ENCODE results near the gene NBDY.
"Not testable (repeated sequence)": the region's sequence is repeated elsewhere in the genome, so short reads cannot be mapped to it uniquely, and the experiment has no call there.

Gene NBDY, protein sequence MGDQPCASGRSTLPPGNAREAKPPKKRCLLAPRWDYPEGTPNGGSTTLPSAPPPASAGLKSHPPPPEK

DNA sequence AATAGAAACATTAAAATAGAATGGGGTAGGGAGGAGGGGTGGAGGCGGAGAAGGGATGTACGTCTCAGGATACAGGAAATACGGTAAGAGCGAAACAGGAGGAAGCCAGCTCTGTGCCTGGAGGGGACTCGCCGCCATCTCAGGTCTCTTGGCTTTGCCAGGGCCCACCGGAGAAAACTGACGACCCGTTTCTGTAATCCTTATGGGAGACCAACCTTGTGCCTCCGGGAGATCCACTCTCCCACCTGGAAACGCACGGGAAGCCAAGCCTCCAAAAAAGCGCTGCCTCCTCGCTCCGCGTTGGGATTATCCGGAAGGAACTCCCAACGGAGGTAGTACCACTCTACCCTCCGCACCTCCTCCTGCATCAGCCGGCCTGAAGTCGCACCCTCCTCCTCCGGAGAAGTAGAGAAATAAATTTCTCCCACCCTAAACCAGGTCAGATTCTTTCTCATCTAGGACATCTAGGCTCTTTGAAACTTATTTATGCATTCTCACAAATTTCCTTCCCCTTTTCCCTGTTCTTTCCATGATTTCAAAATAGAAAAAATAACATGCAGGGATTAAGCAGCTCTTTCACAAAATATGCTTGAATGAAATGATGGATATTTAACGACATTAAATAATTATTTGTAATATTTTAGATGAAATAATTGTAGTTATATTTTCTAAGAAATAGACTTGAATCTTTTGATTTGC is at the start of gene NBDY:
Gene NBDY (plus strand): TSS at position 92 of the 699 bp plus-strand sequence. CDS start 111 bp downstream, at position 203.
- in situ Hi-C loops (cut with MboI; ENCODE audit: low sequenced_read_pairs): no loop called here

DNA sequence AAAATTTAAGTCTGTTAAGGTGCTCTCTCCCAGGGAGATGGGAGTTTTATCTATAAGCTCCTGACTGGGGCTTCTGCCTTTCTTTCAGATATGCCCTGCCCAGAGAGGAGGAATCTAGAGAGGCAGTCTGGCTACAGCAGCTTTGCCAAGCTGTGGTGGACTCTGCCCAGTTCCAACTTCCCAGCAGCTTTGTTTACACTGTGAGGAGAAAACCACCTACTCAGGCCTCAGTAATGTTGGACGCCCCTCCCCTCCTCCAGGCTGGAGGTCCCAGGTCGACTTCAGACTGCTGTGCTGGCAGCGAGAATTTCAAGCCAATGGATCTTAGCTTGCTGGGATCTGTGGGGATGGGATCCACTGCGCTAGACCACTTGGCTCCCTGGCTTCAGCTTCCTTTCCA is 24.5 kb upstream of the NBDY start:
- in situ Hi-C loops (cut with MboI; ENCODE audit: low sequenced_read_pairs): not testable (repeated sequence)

DNA sequence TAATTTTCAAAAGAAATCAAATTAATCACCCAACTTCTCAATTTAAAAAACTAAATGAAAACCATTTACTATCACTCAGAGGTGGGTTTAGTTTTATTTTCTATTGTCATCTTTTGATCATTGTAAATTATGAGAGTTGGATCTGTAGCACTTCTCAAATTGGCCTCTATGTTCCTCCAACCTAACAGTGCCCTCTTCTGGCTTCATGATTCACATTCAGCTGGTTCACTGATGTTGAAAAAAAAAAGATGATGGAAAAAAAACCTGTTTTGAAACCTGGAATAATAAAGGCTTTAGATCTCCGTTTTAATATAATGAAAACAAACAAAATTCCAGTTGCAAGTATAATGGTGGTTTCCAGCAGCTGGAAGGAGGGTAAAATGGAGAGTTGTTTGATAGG is 2.4 kb upstream of the NBDY start:
- in situ Hi-C loops (cut with MboI; ENCODE audit: low sequenced_read_pairs): no loop called here

DNA sequence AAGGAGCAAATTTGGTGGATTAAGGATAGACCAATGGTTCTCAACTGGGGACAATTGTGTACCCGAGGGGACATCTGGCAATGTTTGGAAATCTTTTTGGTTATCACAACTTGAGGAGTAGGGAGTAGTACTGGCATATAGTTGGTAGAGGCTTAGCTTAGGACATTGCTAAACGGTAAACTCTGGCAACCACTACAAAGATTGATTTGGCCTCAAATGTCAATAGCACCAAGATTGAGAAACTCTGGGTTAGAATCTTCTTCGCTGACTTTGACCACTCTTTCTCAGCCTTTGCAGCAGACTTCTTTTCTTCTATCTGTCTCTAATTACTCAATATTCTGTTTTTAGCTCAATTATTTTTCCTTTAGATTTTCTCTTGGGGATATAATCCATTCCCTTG is 1.5 kb upstream of the NBDY start:
- in situ Hi-C loops (cut with MboI; ENCODE audit: low sequenced_read_pairs): no loop called here

DNA sequence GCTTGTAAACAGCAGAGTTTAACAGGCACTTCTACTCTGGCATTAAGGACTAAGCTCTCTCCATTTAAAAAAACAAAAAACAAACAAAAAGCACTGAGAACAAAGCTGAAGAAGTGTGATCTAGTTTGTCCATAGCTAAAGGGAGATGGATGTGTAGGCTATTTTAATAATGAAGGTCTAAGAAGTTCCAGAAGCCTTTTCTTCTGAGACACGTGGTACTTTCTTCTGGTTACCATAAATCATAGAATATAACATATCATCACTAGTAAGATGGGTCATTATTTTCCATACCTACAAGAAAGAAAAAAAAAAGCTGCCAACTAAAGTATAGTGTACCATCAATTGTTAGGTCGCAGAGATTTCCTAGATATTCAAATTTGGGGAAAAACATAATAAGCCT is 722 bp upstream of the NBDY start:
- in situ Hi-C loops (cut with MboI; ENCODE audit: low sequenced_read_pairs): no loop called here

DNA sequence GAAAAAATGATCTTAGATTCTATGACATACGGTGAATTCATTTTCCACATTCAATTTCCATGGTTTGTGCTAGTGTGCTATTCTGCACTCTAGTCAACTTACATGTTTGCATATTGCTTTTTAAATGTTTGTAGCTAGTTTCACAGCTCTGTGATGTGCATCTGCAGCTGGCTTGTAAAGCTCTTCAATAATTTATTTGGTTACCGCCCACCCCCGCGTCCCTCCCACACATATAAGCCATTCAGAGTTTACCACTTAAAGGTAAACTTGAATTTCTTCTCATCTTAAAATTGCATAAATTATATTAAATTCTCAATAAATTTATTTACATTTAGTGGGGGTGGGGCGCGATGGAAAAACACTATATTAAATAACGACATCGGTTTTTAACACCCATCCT is 291 bp upstream of the NBDY start:
- in situ Hi-C loops (cut with MboI; ENCODE audit: low sequenced_read_pairs): no loop called here

DNA sequence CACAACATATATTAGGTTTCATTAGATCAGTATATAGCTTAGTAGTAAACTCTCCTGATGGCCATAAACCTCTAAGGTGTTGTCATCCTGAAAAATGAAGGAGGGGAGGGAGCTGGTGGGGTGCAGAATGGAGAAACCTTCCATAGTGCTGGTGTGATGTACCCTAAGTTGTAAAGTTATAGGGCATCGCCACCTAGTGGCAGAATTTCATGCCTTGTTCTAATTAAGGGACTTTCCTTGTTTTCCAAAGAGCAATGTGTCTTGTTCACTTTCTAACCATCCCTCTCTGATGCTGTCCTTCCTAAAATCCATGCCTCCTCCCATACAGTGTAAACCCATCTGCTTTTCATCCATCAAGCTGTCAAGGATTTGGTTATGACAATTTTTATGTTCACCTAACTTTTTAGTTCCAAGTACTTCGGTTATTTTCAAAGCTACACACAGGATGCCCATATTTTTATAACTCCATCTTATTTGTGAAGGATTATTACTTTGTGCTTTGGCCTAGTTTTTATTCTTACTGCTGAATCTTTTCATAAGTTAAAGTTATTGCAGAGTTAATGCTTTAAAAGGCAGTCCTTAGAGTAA is 4.5 kb downstream of the NBDY start:
- in situ Hi-C loops (cut with MboI; ENCODE audit: low sequenced_read_pairs): no loop called here

DNA sequence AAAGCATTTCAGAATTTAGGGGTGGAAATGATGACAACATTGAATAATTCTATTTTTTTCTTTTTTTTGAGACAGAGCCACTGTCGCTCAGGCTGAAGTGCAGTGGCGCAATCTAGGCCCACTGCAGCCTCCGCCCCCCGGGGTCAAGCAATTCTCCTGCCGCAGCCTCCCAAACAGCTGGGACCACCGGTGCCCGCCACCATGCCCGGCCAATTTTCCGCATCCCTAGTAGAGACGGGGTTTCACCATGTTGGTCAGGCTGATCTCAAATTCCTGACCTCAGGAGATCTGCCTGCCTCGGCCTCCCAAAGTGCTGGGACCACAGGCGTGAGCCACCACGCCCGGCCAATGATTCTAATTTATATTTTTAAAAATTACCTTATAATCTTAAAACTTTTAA is 7.2 kb downstream of the NBDY start:
- in situ Hi-C loops (cut with MboI; ENCODE audit: low sequenced_read_pairs): no loop called here

DNA sequence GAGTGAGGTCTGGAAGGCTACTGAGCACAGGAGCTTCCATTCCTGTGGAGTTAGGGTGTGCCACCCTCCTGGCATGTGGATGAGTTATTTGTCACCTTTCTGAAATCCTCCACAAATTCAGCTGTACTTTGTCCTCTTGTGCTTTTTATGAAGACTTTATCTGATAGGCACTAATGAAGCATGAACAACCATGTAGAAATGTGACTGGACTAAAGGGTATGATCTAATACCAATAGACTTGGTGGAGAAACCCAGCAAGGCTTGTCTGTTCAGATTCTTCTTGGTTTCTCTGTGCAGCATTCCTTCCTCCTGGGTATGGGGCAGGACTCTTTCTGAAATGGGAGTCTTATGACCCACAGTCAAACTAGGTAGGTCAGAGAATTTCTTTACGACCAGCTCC is 9.6 kb downstream of the NBDY start:
- in situ Hi-C loops (cut with MboI; ENCODE audit: low sequenced_read_pairs): no loop called here

DNA sequence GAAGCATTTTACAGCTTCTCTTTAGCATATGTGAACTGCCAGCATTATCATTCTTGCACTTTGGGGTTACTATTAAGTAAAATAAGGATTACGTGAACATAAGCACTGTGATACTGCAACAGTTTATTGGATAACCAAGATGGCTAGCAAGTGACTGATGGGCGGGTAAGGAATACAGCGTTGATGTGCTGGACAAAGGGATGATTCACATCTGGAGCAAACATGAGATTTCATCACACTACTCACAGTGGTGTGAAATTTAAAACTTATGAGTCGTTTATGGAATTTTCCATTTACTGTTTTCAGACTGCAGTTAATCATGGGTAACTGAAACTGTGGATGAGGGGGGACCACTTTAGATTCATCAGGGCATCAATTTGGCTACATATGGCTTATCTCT is 16.0 kb downstream of the NBDY start:
- in situ Hi-C loops (cut with MboI; ENCODE audit: low sequenced_read_pairs): no loop called here

DNA sequence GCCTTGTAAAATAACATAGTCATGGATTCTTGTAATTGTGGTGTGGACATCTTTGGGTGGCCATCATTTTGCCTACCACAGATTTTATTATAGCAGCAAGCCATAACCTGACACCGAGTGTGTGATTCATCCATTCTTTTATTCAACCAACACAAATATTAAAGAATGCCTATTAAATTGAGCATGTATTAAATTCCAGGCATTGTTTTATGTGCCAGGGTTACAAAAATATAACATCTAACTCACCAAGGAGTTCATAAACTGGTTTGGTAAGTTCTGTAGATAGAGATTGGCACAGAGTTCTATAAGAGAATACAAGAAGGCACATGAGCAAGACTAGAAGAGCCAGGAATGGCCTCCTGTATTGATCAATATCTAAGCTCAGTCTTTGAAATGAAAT is 18.0 kb downstream of the NBDY start:
- in situ Hi-C loops (cut with MboI; ENCODE audit: low sequenced_read_pairs): no loop called here

DNA sequence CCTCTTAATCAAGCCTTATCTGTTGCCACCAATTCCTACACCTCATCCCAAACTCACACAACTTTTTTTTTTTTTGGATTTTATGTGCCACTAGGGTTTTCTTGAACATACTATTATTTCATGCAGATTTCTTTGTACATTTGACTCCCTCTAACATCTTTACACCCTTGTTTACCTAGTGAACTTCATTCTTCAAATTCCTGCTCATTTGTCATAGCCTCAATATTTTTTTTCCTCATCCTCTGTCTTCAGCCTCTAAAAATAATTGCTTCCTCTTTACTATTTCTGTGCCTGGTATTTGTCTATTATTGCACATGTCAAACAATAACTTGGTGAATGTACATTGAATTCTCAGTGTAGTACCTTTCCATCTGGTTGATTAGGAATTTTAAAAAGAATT is 22.0 kb downstream of the NBDY start:
- in situ Hi-C loops (cut with MboI; ENCODE audit: low sequenced_read_pairs): loop anchor here (25.0 kb wide), 1 partner anchor 236 kb away; the partner anchor contains the start of gene SPIN3

DNA sequence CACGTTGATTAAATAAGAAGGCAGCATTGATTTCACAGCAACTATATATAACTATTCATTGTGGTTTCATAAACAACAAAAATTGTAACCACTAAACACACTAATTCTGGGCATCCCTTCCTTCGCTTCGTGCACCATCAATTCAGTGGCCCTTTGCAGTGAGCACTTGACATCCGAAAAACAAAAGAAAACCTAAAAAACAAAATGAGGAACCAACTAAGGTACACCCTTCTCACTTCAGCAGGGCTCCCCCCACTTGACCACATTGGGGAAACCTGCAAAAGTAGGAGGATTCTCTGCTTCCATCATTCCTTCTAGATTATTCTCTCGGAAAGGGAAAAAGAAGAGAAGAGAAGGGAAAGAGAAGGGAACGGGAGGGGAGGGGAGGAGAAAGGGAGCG is 28.3 kb downstream of the NBDY start:
- in situ Hi-C loops (cut with MboI; ENCODE audit: low sequenced_read_pairs): loop anchor here (25.0 kb wide), 1 partner anchor 230 kb away; the partner anchor contains the start of gene SPIN3

DNA sequence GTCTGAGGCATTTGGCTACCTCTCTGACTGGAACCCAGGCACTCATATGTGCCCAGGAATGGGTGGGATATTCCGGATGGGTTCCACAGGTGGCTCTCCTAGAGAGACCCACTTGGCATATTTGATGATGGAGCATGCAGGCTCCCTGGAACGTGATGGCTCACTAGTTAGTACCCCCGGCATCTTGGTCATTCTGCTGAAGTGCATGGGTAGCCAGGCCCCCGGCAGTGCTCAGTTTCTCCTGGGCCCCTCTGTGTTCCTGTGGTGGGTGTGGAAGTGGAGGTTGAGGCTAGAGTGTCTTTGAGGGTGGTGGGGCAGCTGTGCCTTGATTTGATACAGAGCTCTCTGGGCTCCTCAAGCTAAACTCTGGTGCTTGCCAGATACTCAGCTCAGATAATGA is 29.4 kb downstream of the NBDY start:
- in situ Hi-C loops (cut with MboI; ENCODE audit: low sequenced_read_pairs): loop anchor here (25.0 kb wide), 1 partner anchor 229 kb away; the partner anchor contains the start of gene SPIN3

DNA sequence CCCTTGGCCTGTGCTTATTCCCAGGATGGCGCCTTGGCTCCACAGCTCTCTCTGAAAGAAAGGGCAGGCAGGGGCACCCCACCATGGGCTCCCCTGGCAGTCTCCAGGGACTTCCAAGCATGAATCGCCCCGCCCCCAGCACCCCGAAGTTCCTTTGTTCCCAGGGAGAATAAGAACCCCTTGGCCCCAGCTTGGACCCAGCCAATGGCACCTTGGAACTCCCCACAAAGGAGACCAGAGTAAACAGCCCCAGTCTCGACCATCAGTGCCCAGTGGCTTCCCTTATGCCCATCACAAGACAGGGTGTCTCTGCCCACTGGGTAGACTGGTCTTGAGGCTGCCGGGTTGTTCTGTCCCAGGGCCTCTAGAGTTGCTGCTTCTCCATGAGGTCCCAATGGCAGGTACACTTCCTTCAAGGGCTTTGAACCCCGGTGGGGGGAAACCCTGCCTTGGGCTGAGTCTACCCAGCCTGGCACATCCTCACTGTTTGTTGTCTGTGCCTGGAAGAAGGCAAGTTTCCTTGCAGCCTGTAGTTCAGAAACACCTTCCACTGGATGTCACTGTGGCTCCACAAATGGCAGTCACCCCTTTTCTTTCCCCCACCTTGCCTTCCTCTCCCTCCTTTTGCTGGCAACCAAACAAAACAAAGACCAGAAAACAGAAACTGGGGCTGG is 30.8 kb downstream of the NBDY start:
- in situ Hi-C loops (cut with MboI; ENCODE audit: low sequenced_read_pairs): loop anchor here (25.0 kb wide), 1 partner anchor 227 kb away; the partner anchor contains the start of gene SPIN3

DNA sequence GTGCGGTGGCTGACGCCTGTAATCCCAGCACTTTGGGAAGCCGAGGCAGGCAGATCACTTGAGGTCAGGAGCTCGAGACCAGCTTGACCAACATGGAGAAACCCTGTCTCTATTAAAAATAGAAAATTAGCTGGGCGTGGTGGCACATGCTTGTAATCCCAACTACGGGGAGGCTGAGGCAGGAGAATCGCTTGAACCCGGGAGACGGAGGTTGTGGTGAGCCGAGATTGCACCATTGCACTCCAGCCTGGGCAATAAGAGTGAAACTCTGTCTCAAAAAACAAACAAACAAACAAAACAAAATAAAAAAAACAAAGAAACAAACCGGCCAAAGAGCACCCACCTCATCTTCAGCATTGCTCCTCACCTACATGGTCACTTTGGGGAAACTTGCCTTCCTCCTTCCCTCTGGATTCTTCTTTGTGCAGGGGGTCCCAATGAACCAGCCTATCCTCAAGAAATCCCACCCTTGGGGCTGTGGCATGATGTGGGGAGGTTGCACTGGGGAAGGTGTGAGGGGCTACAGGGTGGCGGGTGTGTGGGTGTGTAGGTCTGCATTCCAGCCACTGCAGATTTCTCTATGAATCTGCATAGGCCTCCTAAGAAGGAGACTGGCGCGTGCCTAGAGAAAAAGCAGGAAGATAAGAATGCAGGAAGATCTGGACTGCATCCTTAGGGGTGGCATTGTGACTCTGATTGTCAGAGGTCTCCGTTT is 31.5 kb downstream of the NBDY start:
- in situ Hi-C loops (cut with MboI; ENCODE audit: low sequenced_read_pairs): loop anchor here (25.0 kb wide), 1 partner anchor 227 kb away; the partner anchor contains the start of gene SPIN3

DNA sequence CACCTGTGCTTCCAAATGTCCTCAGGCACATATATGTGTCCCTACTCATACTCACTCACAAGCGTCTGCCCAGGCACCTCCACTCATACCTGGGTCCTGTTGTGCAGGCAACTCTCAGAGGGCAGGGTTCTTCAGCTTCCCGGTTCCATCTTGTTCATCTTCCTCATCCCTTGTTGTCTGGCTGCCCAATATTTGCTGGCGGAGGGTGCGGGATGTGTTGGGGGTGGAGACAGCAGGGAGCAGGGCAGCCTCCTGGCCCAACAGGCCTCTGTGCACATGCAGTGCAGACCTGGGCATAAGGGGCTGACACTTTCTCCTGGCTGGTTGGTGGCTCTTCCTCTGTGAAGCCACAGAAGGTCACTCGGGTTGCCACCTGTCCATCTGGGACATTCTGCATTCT is 32.1 kb downstream of the NBDY start:
- in situ Hi-C loops (cut with MboI; ENCODE audit: low sequenced_read_pairs): loop anchor here (25.0 kb wide), 1 partner anchor 226 kb away; the partner anchor contains the start of gene SPIN3

DNA sequence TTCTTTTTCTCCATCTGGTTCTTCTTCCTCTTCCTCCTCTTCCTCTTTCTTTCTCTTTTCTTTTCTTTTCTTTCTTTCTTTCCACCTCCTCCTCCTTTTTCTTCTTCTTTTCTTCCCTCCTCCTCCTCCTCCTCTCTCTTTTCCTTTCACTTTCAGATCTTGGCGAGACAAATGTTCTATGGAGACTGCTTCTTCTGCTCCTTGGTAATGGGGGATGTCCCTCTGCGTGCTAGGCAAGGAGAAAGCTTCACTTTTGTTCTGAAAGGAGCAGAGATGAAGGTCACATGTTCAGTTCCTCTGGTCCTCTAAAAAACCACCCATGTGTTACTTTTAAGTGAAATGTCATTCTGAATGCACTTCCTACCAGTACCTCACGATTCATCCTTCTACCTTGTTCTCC is 33.2 kb downstream of the NBDY start:
- in situ Hi-C loops (cut with MboI; ENCODE audit: low sequenced_read_pairs): loop anchor here (25.0 kb wide), 1 partner anchor 225 kb away; the partner anchor contains the start of gene SPIN3

DNA sequence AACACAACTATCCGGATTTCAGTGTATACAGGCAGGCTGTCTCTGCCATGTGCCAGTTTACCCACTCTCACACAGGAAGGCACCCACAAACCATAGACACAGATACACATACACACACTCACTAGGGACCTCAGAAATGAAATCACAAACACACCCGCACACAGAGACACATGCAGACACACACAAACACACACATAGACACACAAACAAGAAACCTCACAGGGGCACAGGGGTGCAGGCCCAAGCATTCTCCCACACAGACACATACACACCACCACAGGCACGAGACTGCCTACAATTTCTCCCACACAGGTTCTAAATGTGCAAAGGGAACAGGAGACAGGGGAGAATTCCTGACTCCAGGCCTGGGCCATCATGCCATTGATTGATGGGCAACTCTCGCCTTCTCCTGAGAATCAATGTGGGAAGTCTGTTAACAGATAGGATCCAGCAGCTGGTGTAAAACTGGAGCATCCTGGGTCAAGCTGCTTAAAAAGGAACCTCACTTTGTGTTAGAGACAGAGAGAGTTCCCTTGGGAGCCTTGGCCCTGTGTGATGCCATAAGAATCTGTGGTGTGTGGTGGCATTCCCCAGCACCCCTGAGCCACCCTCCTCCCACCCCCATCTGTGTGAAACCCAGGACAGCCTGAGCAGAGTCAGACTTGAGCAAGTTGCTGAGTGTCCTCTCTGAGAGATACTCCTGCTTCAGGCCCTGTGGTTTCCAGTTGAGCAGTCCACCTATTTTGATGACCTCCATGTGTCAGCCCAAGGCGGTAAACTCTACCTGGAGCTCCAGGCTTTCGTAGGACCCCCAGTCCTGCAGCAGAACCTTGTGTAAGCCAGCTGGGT is 33.9 kb downstream of the NBDY start:
- in situ Hi-C loops (cut with MboI; ENCODE audit: low sequenced_read_pairs): loop anchor here (25.0 kb wide), 1 partner anchor 224 kb away; the partner anchor contains the start of gene SPIN3
